Effector memory CD4-positive, alpha-beta T cell (primary cell): ENCODE results near the gene TRPM3.

ENCODE experiments used
- DNase-seq, 3 donors: peaks; one replicate each; pipeline ENCODE4 v3.0.0-alpha.2; 2020
- H3K27ac ChIP-seq: 2 replicates; pipeline ENCODE4 v1.7.0; 2013; ENCODE audit warnings: mild to moderate bottlenecking, low read length, moderate library complexity; ENCODE audit not compliant: insufficient read depth, poor library complexity, severe bottlenecking
- H3K27me3 ChIP-seq: replicated peaks from 2 replicates; pipeline ENCODE4 v1.7.0; 2013; ENCODE audit warnings: mild to moderate bottlenecking, low read length; ENCODE audit not compliant: insufficient read depth, control insufficient read depth, poor library complexity, severe bottlenecking
- H3K36me3 ChIP-seq: 2 replicates; pipeline ENCODE4 v1.7.0; 2013; ENCODE audit warnings: mild to moderate bottlenecking, low read length, moderate library complexity; ENCODE audit not compliant: control insufficient read depth, insufficient read depth
- H3K4me1 ChIP-seq: 2 replicates; pipeline ENCODE4 v1.7.0; 2013; ENCODE audit warnings: low read length, mild to moderate bottlenecking; ENCODE audit not compliant: control insufficient read depth, insufficient read depth, poor library complexity, severe bottlenecking
- H3K4me3 ChIP-seq: 2 replicates; pipeline ENCODE4 v1.7.0; 2013; ENCODE audit warnings: low read length, low read depth, mild to moderate bottlenecking; ENCODE audit not compliant: insufficient read depth, poor library complexity, severe bottlenecking
- H3K9me3 ChIP-seq: 2 replicates; pipeline ENCODE4 v1.7.0; 2013; ENCODE audit warnings: mild to moderate bottlenecking, low read length, moderate library complexity; ENCODE audit not compliant: control insufficient read depth

TRPM3 gene

GRCh38 chr9:70586476-70586875 is 534.9 kb downstream of the TRPM3 start:
- Histone ChIP-seq H3K27me3 (no peaks in the 10 kb centered on the region), H3K36me3 (no peaks in the 10 kb centered on the region), H3K9me3 (no peaks in the 10 kb centered on the region), H3K4me1 (no peaks in the 10 kb centered on the region), H3K27ac (no peak overlapping the region), H3K4me3 (no peak overlapping the region)
- no peak for DNase-seq

GRCh38 chr9:70581955-70582350 is 539.5 kb downstream of the TRPM3 start:
- Histone ChIP-seq H3K27ac (no peak overlapping the region), H3K4me3 (no peak overlapping the region)
- no peak for DNase-seq

GRCh38 chr9:70581214-70581954 is 540.0 kb downstream of the TRPM3 start:
- Histone ChIP-seq H3K9me3 (no peaks in the 10 kb centered on the region), H3K27ac (no peak overlapping the region), H3K36me3 (no peaks in the 10 kb centered on the region)

More at GRCh38 chr9:70581955-70582350, 539.5 kb downstream of the TRPM3 start:
- no peaks in the 10 kb centered on the region for H3K9me3 ChIP-seq
- H3K36me3 ChIP-seq: no peaks in the 10 kb centered on the region
- no peaks in the 10 kb centered on the region for H3K27me3 ChIP-seq
- H3K4me1 ChIP-seq: no peaks in the 10 kb centered on the region

GRCh38 chr9:70580606-70581195 is 540.7 kb downstream of the TRPM3 start:
- no peak for DNase-seq
- H3K9me3 ChIP-seq: no peaks in the 10 kb centered on the region
- H3K27ac ChIP-seq: no peak overlapping the region
- H3K27me3 ChIP-seq: no peaks in the 10 kb centered on the region
- no peaks in the 10 kb centered on the region for H3K36me3 ChIP-seq
- no peaks in the 10 kb centered on the region for H3K4me1 ChIP-seq
- no peak overlapping the region for H3K4me3 ChIP-seq

More at GRCh38 chr9:70581214-70581954, 540.0 kb downstream of the TRPM3 start:
- no peak for DNase-seq
- Histone ChIP-seq H3K4me3 (no peak overlapping the region), H3K4me1 (no peaks in the 10 kb centered on the region), H3K27me3 (no peaks in the 10 kb centered on the region)

GRCh38 chr9:70579686-70580085 is 541.7 kb downstream of the TRPM3 start:
- Histone ChIP-seq H3K9me3 (no peaks in the 10 kb centered on the region), H3K27ac (no peak overlapping the region), H3K27me3 (no peaks in the 10 kb centered on the region), H3K4me1 (no peaks in the 10 kb centered on the region), H3K36me3 (no peaks in the 10 kb centered on the region), H3K4me3 (no peak overlapping the region)
- DNase-seq: no peak

GRCh38 chr9:70578720-70579119 is 542.7 kb downstream of the TRPM3 start:
- no peaks in the 10 kb centered on the region for H3K36me3 ChIP-seq
- no peaks in the 10 kb centered on the region for H3K9me3 ChIP-seq
- no peak for DNase-seq
- H3K27ac ChIP-seq: no peak overlapping the region
- no peaks in the 10 kb centered on the region for H3K27me3 ChIP-seq
- H3K4me3 ChIP-seq: no peak overlapping the region
- H3K4me1 ChIP-seq: no peaks in the 10 kb centered on the region

- no peaks in the 10 kb centered on the region for H3K4me1 ChIP-seq
- H3K4me3 ChIP-seq: no peak overlapping the region
- DNase-seq: no peak
- no peak overlapping the region for H3K27ac ChIP-seq
- no peaks in the 10 kb centered on the region for H3K9me3 ChIP-seq
- H3K27me3 ChIP-seq: no peaks in the 10 kb centered on the region
- H3K36me3 ChIP-seq: no peaks in the 10 kb centered on the region
Measured at GRCh38 chr9:70577671-70578070, 543.8 kb downstream of the TRPM3 start.

GRCh38 chr9:70576116-70576515 is 545.3 kb downstream of the TRPM3 start:
- Histone ChIP-seq H3K27ac (no peak overlapping the region), H3K4me1 (no peaks in the 10 kb centered on the region), H3K4me3 (no peak overlapping the region), H3K27me3 (no peaks in the 10 kb centered on the region), H3K9me3 (no peaks in the 10 kb centered on the region), H3K36me3 (no peaks in the 10 kb centered on the region)
- no peak for DNase-seq

GRCh38 chr9:70574151-70574837 is 547.1 kb downstream of the TRPM3 start:
- Histone ChIP-seq H3K27ac (no peak overlapping the region), H3K4me1 (no peaks in the 10 kb centered on the region), H3K36me3 (no peaks in the 10 kb centered on the region), H3K27me3 (no peaks in the 10 kb centered on the region), H3K4me3 (no peak overlapping the region), H3K9me3 (no peaks in the 10 kb centered on the region)
- no peak for DNase-seq

GRCh38 chr9:70573308-70573707 is 548.1 kb downstream of the TRPM3 start:
- Histone ChIP-seq H3K36me3 (no peaks in the 10 kb centered on the region), H3K27me3 (no peaks in the 10 kb centered on the region), H3K4me1 (no peaks in the 10 kb centered on the region), H3K9me3 (no peaks in the 10 kb centered on the region), H3K4me3 (no peak overlapping the region), H3K27ac (no peak overlapping the region)
- DNase-seq: no peak
